ENCODE measurements around the gene FBH1.

Gene FBH1

GRCh38 chr10:5894403-5894802 lies 4.4 kb downstream of the FBH1 start:
- H3K4me3 ChIP-seq (ENCODE audit: severe bottlenecking), result no peak overlapping the region
- peaks cover 26% of the 10 kb centered on the region for H3K36me3 ChIP-seq (ENCODE audit: low read depth)
- peaks cover 4% of the 10 kb centered on the region for H3K4me1 ChIP-seq (ENCODE audit: insufficient read depth, poor library complexity, severe bottlenecking)
- H3K27ac ChIP-seq (ENCODE audit: poor library complexity, severe bottlenecking), result no peak overlapping the region
- no peak for TF ChIP-seq CTCF (IDR thresholded peaks at IDR 0.05; ENCODE audit: poor library complexity, severe bottlenecking)
- DNase-seq (ENCODE audit: low spot score) (no peak), ATAC-seq (ENCODE audit: low read depth) (no peak)
- no peaks in the 10 kb centered on the region for H3K27me3 ChIP-seq (ENCODE audit: insufficient read depth, poor library complexity, severe bottlenecking)
- no peaks in the 10 kb centered on the region for H3K9me3 ChIP-seq (ENCODE audit: severe bottlenecking)

- ATAC-seq (ENCODE audit: low read depth) (no peak), DNase-seq (ENCODE audit: low spot score) (no peak)
- TF ChIP-seq CTCF (IDR thresholded peaks at IDR 0.05; ENCODE audit: poor library complexity, severe bottlenecking), result no peak
- H3K27me3 ChIP-seq (ENCODE audit: insufficient read depth, poor library complexity, severe bottlenecking), result no peaks in the 10 kb centered on the region
- no peaks in the 10 kb centered on the region for H3K9me3 ChIP-seq (ENCODE audit: severe bottlenecking)
- H3K27ac ChIP-seq (ENCODE audit: poor library complexity, severe bottlenecking), result no peak overlapping the region
- H3K36me3 ChIP-seq (ENCODE audit: low read depth), result peaks cover 26% of the 10 kb centered on the region
- H3K4me3 ChIP-seq (ENCODE audit: severe bottlenecking), result no peak overlapping the region
- H3K4me1 ChIP-seq (ENCODE audit: insufficient read depth, poor library complexity, severe bottlenecking), result peaks cover 4% of the 10 kb centered on the region
These were observed 4.8 kb downstream of the FBH1 start for GRCh38 chr10:5894873-5895272.

DNA sequence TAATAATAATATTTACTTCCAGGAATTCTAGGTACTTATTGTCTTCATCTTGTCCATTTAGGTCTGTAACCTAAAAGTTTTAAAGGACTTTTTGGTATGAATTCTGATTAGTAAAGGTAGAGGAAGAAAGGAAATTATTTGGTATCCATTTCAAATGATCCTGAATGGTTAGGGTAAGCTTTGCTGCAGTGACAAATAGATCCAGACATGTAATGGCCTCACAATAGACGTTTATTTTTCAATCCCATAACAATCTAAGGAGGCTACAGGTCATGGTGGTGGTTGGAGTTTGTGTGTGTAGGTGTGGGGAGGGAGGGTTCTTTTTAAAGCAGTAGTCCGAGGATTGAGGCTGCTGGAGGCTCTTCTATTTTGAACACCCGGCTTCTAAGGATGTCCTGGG lies 5.3 kb downstream of the FBH1 start:
- H3K9me3 ChIP-seq (ENCODE audit: severe bottlenecking), result no peaks in the 10 kb centered on the region
- no peak overlapping the region for H3K4me3 ChIP-seq (ENCODE audit: severe bottlenecking)
- no peaks in the 10 kb centered on the region for H3K27me3 ChIP-seq (ENCODE audit: insufficient read depth, poor library complexity, severe bottlenecking)
- no peak for ATAC-seq (ENCODE audit: low read depth)
- H3K27ac ChIP-seq (ENCODE audit: poor library complexity, severe bottlenecking), result no peak overlapping the region
- DNase-seq (ENCODE audit: low spot score), result no peak
- peaks cover 26% of the 10 kb centered on the region for H3K36me3 ChIP-seq (ENCODE audit: low read depth)
- peaks cover 4% of the 10 kb centered on the region for H3K4me1 ChIP-seq (ENCODE audit: insufficient read depth, poor library complexity, severe bottlenecking)
- TF ChIP-seq CTCF (IDR thresholded peaks at IDR 0.05; ENCODE audit: poor library complexity, severe bottlenecking), result no peak

- DNase-seq (ENCODE audit: low spot score) (no peak), ATAC-seq (ENCODE audit: low read depth) (no peak)
- Histone ChIP-seq H3K36me3 (ENCODE audit: low read depth) (peaks cover 26% of the 10 kb centered on the region), H3K9me3 (ENCODE audit: severe bottlenecking) (no peaks in the 10 kb centered on the region), H3K4me1 (ENCODE audit: insufficient read depth, poor library complexity, severe bottlenecking) (peaks cover 4% of the 10 kb centered on the region), H3K27ac (ENCODE audit: poor library complexity, severe bottlenecking) (no peak overlapping the region), H3K4me3 (ENCODE audit: severe bottlenecking) (no peak overlapping the region), H3K27me3 (ENCODE audit: insufficient read depth, poor library complexity, severe bottlenecking) (no peaks in the 10 kb centered on the region)
- no peak for TF ChIP-seq CTCF (IDR thresholded peaks at IDR 0.05; ENCODE audit: poor library complexity, severe bottlenecking)
These were observed 5.8 kb downstream of the FBH1 start for GRCh38 chr10:5895804-5896203.

DNA sequence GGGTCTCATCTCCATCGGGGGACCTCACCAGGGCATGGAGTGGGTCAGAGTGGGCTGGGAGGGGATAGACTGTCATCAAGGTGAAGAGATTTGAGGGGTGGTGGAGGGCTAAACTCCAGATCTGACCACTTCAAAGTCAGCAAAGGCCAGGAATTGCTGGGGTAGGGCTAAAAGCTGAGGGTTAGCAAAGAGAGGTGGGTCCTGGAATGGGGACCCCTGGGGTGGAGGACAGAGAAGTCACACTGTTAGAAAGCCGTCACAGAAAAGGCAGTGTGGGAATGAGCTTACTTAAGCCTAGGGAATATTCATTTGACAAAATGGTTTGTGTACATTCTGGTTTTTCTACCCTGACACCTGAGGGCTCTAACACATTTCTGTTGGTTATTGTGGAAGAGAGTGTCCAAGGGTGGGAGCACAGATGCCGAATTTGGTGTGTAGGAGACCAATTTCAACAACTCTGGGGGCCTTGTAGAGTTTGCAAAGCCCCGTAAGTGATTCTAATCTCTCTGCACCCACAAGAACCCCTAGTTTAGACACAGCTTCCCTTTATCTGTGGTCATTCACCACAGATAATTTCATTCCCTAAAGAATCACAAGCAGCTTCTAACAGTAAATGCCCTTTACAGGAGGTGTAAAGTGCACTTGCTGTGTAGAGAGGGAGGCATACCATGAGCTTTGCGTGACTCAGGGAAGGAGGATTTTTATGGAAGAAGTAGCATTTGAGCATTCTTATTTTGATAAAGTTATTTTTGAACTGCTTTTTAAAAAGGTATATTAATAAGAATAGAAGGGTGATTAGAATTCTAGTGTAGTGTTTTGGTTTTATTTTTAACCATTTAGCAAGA lies 6.4 kb downstream of the FBH1 start:
- no peak overlapping the region for H3K27ac ChIP-seq (ENCODE audit: poor library complexity, severe bottlenecking)
- H3K4me1 ChIP-seq (ENCODE audit: insufficient read depth, poor library complexity, severe bottlenecking), result no peaks in the 10 kb centered on the region
- no peak overlapping the region for H3K4me3 ChIP-seq (ENCODE audit: severe bottlenecking)
- H3K27me3 ChIP-seq (ENCODE audit: insufficient read depth, poor library complexity, severe bottlenecking), result no peaks in the 10 kb centered on the region
- DNase-seq (ENCODE audit: low spot score) (no peak), ATAC-seq (ENCODE audit: low read depth) (no peak)
- H3K36me3 ChIP-seq (ENCODE audit: low read depth), result peaks cover 26% of the 10 kb centered on the region
- H3K9me3 ChIP-seq (ENCODE audit: severe bottlenecking), result no peaks in the 10 kb centered on the region
- TF ChIP-seq CTCF (IDR thresholded peaks at IDR 0.05; ENCODE audit: poor library complexity, severe bottlenecking), result no peak

Data from RWPE2 (cell line).